ENCODE results near the gene ANKS1B. TPM values are rescaled to one million over a fixed set of nuclear protein-coding genes. Genes with fewer than 3 reads are reported as not detected.

Gene ANKS1B
- total and polyA plus RNA-seq, 11 donors: 0.62 to 5.8 (median 1.8) TPM

- DNase-seq (no peak), ATAC-seq (no peak)
- Histone ChIP-seq H3K4me3 (no peak overlapping the region), H3K4me1 (no peaks in the 10 kb centered on the region), H3K27me3 (no peaks in the 10 kb centered on the region), H3K9me3 (peaks cover 0 to 35% (median 10%) of the 10 kb centered on the region in 12 donors), H3K27ac (no peak overlapping the region), H3K36me3 (no peaks in the 10 kb centered on the region)
- TF ChIP-seq POLR2A (IDR thresholded peaks at IDR 0.05) (no peak), CTCF (IDR thresholded peaks at IDR 0.05) (no peak)
- intact Hi-C loops (cut with DNase I): no loop called here
- WGBS, 4 donors: 52 to 61% (median 55%) methylated on average over 2 of the region's 2 CpGs
Observed at GRCh38 chr12:99212275-99212674, 772.5 kb downstream of the ANKS1B start.

GRCh38 chr12:99205111-99205510 lies 779.6 kb downstream of the ANKS1B start:
- WGBS, 4 donors: 86 to 95% (median 91%) methylated on average over 1 of the region's 1 CpG
- no peak overlapping the region for H3K4me3 ChIP-seq
- TF ChIP-seq CTCF (IDR thresholded peaks at IDR 0.05) (no peak), POLR2A (IDR thresholded peaks at IDR 0.05) (no peak)
- intact Hi-C loops (cut with DNase I): no loop called here
- no peaks in the 10 kb centered on the region for H3K36me3 ChIP-seq
- ATAC-seq (no peak), DNase-seq (no peak)
- peaks cover 0 to 12% (median 2%) of the 10 kb centered on the region in 12 donors for H3K9me3 ChIP-seq
- no peak overlapping the region for H3K27ac ChIP-seq
- H3K27me3 ChIP-seq: no peaks in the 10 kb centered on the region
- no peaks in the 10 kb centered on the region for H3K4me1 ChIP-seq

GRCh38 chr12:99201906-99202645 lies 782.7 kb downstream of the ANKS1B start:
- H3K4me3 ChIP-seq: no peak overlapping the region
- intact Hi-C loops (cut with DNase I): no loop called here
- no peak overlapping the region for H3K27ac ChIP-seq
- DNase-seq (no peak), ATAC-seq (no peak)
- H3K9me3 ChIP-seq: peaks cover 0 to 8% (median 0%) of the 10 kb centered on the region in 12 donors
- H3K27me3 ChIP-seq: no peaks in the 10 kb centered on the region
- TF ChIP-seq POLR2A (IDR thresholded peaks at IDR 0.05) (no peak), CTCF (IDR thresholded peaks at IDR 0.05) (no peak)
- H3K4me1 ChIP-seq: no peaks in the 10 kb centered on the region
- 79 to 87% (median 82%) methylated on average over 3 of the region's 3 CpGs for WGBS, 4 donors
- H3K36me3 ChIP-seq: no peaks in the 10 kb centered on the region

GRCh38 chr12:99200711-99201384 lies 783.9 kb downstream of the ANKS1B start:
- no peak for ATAC-seq

More at GRCh38 chr12:99200711-99201384, 783.9 kb downstream of the ANKS1B start:
- TF ChIP-seq POLR2A (IDR thresholded peaks at IDR 0.05): no peak
- no peak for TF ChIP-seq CTCF (IDR thresholded peaks at IDR 0.05)
- WGBS, 4 donors: 0 to 43% (median 0%) methylated on average over 1 of the region's 1 CpG
- H3K27me3 ChIP-seq: no peaks in the 10 kb centered on the region
- H3K27ac ChIP-seq: no peak overlapping the region
- H3K36me3 ChIP-seq: no peaks in the 10 kb centered on the region
- DNase-seq: no peak
- no peak overlapping the region for H3K4me3 ChIP-seq
- peaks cover 0 to 8% (median 0%) of the 10 kb centered on the region in 12 donors for H3K9me3 ChIP-seq
- intact Hi-C loops (cut with DNase I): no loop called here
- H3K4me1 ChIP-seq: no peaks in the 10 kb centered on the region
